ENCODE data around the gene TEAD2. TPM values are rescaled to one million over a fixed set of nuclear protein-coding genes. Genes with fewer than 3 reads are reported as not detected.

TEAD2 gene
- total and polyA plus RNA-seq, 9 of the 15 experiments (the other 6 are each of a cell fraction or from before 2014, with no cell fraction given) = 1.6 to 27.0 (median 13.9) TPM

DNA sequence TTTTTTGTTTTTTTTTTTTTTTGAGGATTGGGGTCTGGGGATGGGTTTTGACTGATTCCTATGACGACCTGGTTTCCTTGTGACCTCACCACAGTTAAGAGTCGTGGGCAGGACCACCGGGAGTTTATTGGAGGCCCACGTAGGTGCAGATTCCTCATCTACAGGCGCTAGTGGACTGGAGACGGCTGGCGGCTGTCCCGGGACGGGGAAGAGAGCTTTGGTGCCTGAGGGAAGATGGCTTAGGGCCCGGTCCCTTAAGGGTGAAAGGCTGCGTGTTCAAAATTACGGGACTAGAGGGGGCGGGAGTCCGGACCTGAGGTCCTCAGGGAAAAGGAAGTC, 682 bp upstream of the TEAD2 start (continued):
- TF ChIP-seq ZBTB40 (IDR thresholded peaks at IDR 0.05) (peak; percentile 55; the same call in 1 of the 2 replicates), ZBTB40 (CRISPR knock-in tag; IDR thresholded peaks at IDR 0.05) (no peak), PHF8 (IDR thresholded peaks at IDR 0.05; ENCODE audit: borderline replicate concordance, low read length) (peak; percentile 22; the same call in 1 of the 2 replicates), CBFA2T2 (conservative IDR thresholded peaks at IDR 0.05) (no peak), HIVEP1 (CRISPR knock-in tag; IDR thresholded peaks at IDR 0.05) (no peak), POLR2G (IDR thresholded peaks at IDR 0.05; ENCODE audit: low read depth, low read length) (no peak), BRD4 (IDR thresholded peaks at IDR 0.05) (no peak), SNRNP70 (optimal IDR thresholded peaks at IDR 0.05; ENCODE audit: low read depth, low read length) (no peak), ESRRA (IDR thresholded peaks at IDR 0.05; ENCODE audit: borderline replicate concordance, low read depth) (no peak), RFX5 (IDR thresholded peaks at IDR 0.05; ENCODE audit: low read depth, low read length) (no peak), HDAC2 (IDR thresholded peaks at IDR 0.05) (0 out of 2 replicates have a peak, but pooled peaks have one; percentile 13), ATF3 (IDR thresholded peaks at IDR 0.05) (no peak), ATF3 (CRISPR knock-in tag; conservative IDR thresholded peaks at IDR 0.05) (0 out of 2 replicates have a peak, but pooled peaks have one; percentile 16)
- TF ChIP-seq, protein P1, sequence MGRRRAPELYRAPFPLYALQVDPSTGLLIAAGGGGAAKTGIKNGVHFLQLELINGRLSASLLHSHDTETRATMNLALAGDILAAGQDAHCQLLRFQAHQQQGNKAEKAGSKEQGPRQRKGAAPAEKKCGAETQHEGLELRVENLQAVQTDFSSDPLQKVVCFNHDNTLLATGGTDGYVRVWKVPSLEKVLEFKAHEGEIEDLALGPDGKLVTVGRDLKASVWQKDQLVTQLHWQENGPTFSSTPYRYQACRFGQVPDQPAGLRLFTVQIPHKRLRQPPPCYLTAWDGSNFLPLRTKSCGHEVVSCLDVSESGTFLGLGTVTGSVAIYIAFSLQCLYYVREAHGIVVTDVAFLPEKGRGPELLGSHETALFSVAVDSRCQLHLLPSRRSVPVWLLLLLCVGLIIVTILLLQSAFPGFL (CRISPR knock-in tag; IDR thresholded peaks at IDR 0.05) = no peak
- TF ChIP-seq, protein P2, sequence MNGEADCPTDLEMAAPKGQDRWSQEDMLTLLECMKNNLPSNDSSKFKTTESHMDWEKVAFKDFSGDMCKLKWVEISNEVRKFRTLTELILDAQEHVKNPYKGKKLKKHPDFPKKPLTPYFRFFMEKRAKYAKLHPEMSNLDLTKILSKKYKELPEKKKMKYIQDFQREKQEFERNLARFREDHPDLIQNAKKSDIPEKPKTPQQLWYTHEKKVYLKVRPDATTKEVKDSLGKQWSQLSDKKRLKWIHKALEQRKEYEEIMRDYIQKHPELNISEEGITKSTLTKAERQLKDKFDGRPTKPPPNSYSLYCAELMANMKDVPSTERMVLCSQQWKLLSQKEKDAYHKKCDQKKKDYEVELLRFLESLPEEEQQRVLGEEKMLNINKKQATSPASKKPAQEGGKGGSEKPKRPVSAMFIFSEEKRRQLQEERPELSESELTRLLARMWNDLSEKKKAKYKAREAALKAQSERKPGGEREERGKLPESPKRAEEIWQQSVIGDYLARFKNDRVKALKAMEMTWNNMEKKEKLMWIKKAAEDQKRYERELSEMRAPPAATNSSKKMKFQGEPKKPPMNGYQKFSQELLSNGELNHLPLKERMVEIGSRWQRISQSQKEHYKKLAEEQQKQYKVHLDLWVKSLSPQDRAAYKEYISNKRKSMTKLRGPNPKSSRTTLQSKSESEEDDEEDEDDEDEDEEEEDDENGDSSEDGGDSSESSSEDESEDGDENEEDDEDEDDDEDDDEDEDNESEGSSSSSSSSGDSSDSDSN (IDR thresholded peaks at IDR 0.05; ENCODE audit: borderline replicate concordance in 1 of 2, low read depth in 2 of 2, low read length in 2 of 2) = 0 out of 4 replicates have a peak, but pooled peaks of 1 of the 2 experiments have one; percentile 14

Data from K562 (cell line).